K562 (cell line): ENCODE measurements around the gene IGF1R. TPM values are rescaled to one million over a fixed set of nuclear protein-coding genes. Genes with fewer than 3 reads are reported as not detected.

Experiments used
- ATAC-seq: fragments of 200-7000 bp; cut with Tn5 transposase; 3 replicates; pipeline ENCODE4 v1.9.1; 2020; ENCODE audit warnings: moderate library complexity
- BruUV-seq: library from RNA; stranded (reverse); fragments of 400-500 nt; replicated peaks from 2 replicates; lab custom pipeline; 2021; lab: Mats Ljungman, UMichigan
- CTCF ChIA-PET: fragments of 300-600 bp; formaldehyde crosslinking; extraction: SDS; loops from one replicate; lab custom pipeline; 2021; ENCODE audit warnings: low intra/inter-chr PET ratio; lab: Yijun Ruan, JAX
- POLR2A ChIA-PET: fragments of 300-600, 350-650 bp; sonication (Branson Sonifier 250); formaldehyde crosslinking; extraction: SDS; loops from one replicate; lab custom pipeline; 2021; ENCODE audit warnings: antibody characterized with exemption, inconsistent platforms; lab: Yijun Ruan, JAX
- DNase-seq, 4 experiments: peaks; one replicate each; pipeline versions ENCODE4 v3.0.0 to v3.0.0-alpha.2; 2011 to 2018; ENCODE audit warnings: low spot score in 3 of 4, mixed read lengths in 3 of 4; ENCODE audit errors: extremely low read depth in 1 of 4
- FAIRE-seq: peaks from 2 replicates; lab custom pipeline; 2011; peaks lifted over from hg19 to GRCh38; lab: Jason Lieb, UNC
- H2AFZ ChIP-seq: 2 replicates; pipeline ENCODE4 v1.6.0; 2011; ENCODE audit warnings: low read depth, low read length, control low read depth, inconsistent platforms
- H3K27ac ChIP-seq: fragments of 200-600 bp; 3 replicates; pipeline ENCODE4 v1.8.0; 2011; ENCODE audit warnings: low read depth, mild to moderate bottlenecking, control low read depth, inconsistent platforms, low read length, moderate library complexity, mixed read lengths; ENCODE audit errors: extremely low read depth
- H3K27me3 ChIP-seq, 2 experiments: fragments of 300-600 bp in 1 of 2; 2 replicates in 1 of 2; 3 replicates in 1 of 2; pipeline versions ENCODE4 v1.6.0 to v1.8.0; 2011; ENCODE audit warnings: inconsistent platforms in 2 of 2, low read length in 2 of 2, mild to moderate bottlenecking in 1 of 2, mixed read lengths in 1 of 2, moderate library complexity in 1 of 2; ENCODE audit not compliant: control insufficient read depth in 2 of 2, insufficient read depth in 2 of 2
- H3K36me3 ChIP-seq: fragments of 300-600 bp; 3 replicates; pipeline ENCODE4 v1.8.0; 2011; ENCODE audit warnings: mild to moderate bottlenecking, low read length, inconsistent platforms; ENCODE audit not compliant: control insufficient read depth, insufficient read depth
- H3K4me1 ChIP-seq, 2 experiments: fragments of 200-600 bp in 1 of 2; replicated peaks in 1 of 2; 2 replicates in 1 of 2; 3 replicates in 1 of 2; pipeline versions ENCODE4 v1.5.1 to v1.8.0; 2011; ENCODE audit warnings: inconsistent platforms in 2 of 2, low read length in 2 of 2, mild to moderate bottlenecking in 1 of 2, mixed read lengths in 1 of 2, moderate library complexity in 1 of 2; ENCODE audit not compliant: control insufficient read depth in 2 of 2, insufficient read depth in 2 of 2
- H3K4me2 ChIP-seq: 2 replicates; pipeline ENCODE4 v1.6.1; 2011; ENCODE audit warnings: low read length, control low read depth, inconsistent platforms, mixed read lengths; ENCODE audit not compliant: insufficient read depth
- H3K4me3 ChIP-seq: fragments of 200-600 bp; sonication (generic), shearing (Covaris generic); 2 replicates; pipeline ENCODE4 v1.5.1; 2016; ENCODE audit warnings: control low read depth, inconsistent platforms
- H3K79me2 ChIP-seq: fragments of 200-600 bp; 3 replicates; pipeline ENCODE4 v1.8.0; 2011; ENCODE audit warnings: low read length, inconsistent platforms; ENCODE audit not compliant: control insufficient read depth, insufficient read depth
- H3K9ac ChIP-seq, 2 experiments: 2 replicates each; pipeline versions ENCODE4 v1.6.0 to v1.6.1; 2011; ENCODE audit warnings: low read depth in 2 of 2, low read length in 2 of 2, control low read depth in 1 of 2, inconsistent platforms in 1 of 2, mild to moderate bottlenecking in 1 of 2, mixed read lengths in 1 of 2; ENCODE audit not compliant: insufficient read depth in 1 of 2
- H3K9me1 ChIP-seq: one replicate; pipeline ENCODE4 v1.6.0; 2011; ENCODE audit warnings: inconsistent platforms, mild to moderate bottlenecking, low read length, moderate library complexity; ENCODE audit not compliant: control insufficient read depth, insufficient read depth
- H3K9me3 ChIP-seq: replicated peaks from 2 replicates; pipeline ENCODE4 v1.5.1; 2011; ENCODE audit warnings: low read depth, low read length, inconsistent platforms; ENCODE audit not compliant: control insufficient read depth, insufficient read depth
- H4K20me1 ChIP-seq: replicated peaks from 2 replicates; pipeline ENCODE4 v1.6.1; 2011; ENCODE audit warnings: low read length, inconsistent platforms, mixed read lengths; ENCODE audit not compliant: control insufficient read depth, insufficient read depth
- DMBX1 ChIP-seq: fragments of 250-450 bp; sonication (Bioruptor Pico); IDR thresholded peaks from 2 replicates; pipeline ENCODE4 v1.8.0; 2022; ENCODE audit warnings: inconsistent platforms, mild to moderate bottlenecking, moderate library complexity, borderline replicate concordance
- FOSL1 ChIP-seq: fragments of 200-800 bp; sonication (Bioruptor generic); conservative IDR thresholded peaks from 2 replicates; pipeline ENCODE4 v1.6.1; 2016; ENCODE audit warnings: missing genetic modification characterization, missing compliant biosample characterization
- FOXP1 ChIP-seq: sonication (generic); formaldehyde crosslinking; IDR thresholded peaks from 2 replicates; pipeline ENCODE4 v1.8.0; 2022; ENCODE audit warnings: mild to moderate bottlenecking, missing genetic modification reagents
- FUS ChIP-seq: fragments of 200-400 bp; formaldehyde crosslinking; optimal IDR thresholded peaks from 2 replicates; pipeline ENCODE3; 2017; ENCODE audit warnings: low read depth, low read length
- HMG20B ChIP-seq: fragments of 250-450 bp; sonication (Bioruptor Pico); IDR thresholded peaks from 2 replicates; pipeline ENCODE4 v1.5.0; 2021; ENCODE audit warnings: mild to moderate bottlenecking
- LARP7 ChIP-seq: fragments of 450-650 bp; IDR thresholded peaks from 2 replicates; pipeline ENCODE4 v1.6.1; 2016
- PATZ1 ChIP-seq: fragments of 250-450 bp; sonication (Bioruptor Pico); IDR thresholded peaks from 2 replicates; pipeline ENCODE4 v1.5.0; 2020; ENCODE audit warnings: mild to moderate bottlenecking, borderline replicate concordance
- RFX1 ChIP-seq: fragments of 450-650 bp; IDR thresholded peaks from 2 replicates; pipeline ENCODE4 v1.6.1; 2016; ENCODE audit warnings: mild to moderate bottlenecking, moderate library complexity
- TEAD1 ChIP-seq, 2 experiments: fragments of 450-650 bp in 1 of 2; sonication (generic) in 1 of 2; formaldehyde crosslinking; IDR thresholded peaks; 2 replicates each; pipeline versions ENCODE4 v1.4.0 to v1.8.0; 2020 to 2022; ENCODE audit warnings: mild to moderate bottlenecking in 2 of 2, missing genetic modification reagents in 1 of 2
- ZNF165 ChIP-seq: fragments of 250-450 bp; sonication (Bioruptor Pico); IDR thresholded peaks from 2 replicates; pipeline ENCODE4 v1.4.0; 2020; ENCODE audit warnings: borderline replicate concordance
- ZNF316 ChIP-seq: fragments of 450-650 bp; IDR thresholded peaks from 2 replicates; pipeline ENCODE4 v1.6.1; 2016
- WGBS: fragments of 100-300 bp; shearing (Covaris generic); methylation state at CpG from one replicate; pipeline ENCODE4 v1.1.6; 2016; ENCODE audit warnings: low coverage, mixed read lengths; ENCODE audit not compliant: insufficient coverage; ENCODE audit errors: missing lambda C conversion rate; 5-methylcytosine and 5-hydroxymethylcytosine counted together
- in situ Hi-C: fragments of 300-500 bp; cut with MboI; formaldehyde crosslinking; loops from 4 replicates; pipeline ENCODE4 v1.15.0; 2018; ENCODE audit warnings: inconsistent platforms, mixed read lengths
- intact Hi-C: fragments of 100-400 bp; cut with micrococcal nuclease; formaldehyde crosslinking; loops from 2 replicates; pipeline ENCODE4 v1.14.2; 2022
- polyA plus RNA-seq, 8 experiments: library from polyadenylated mRNA; depleted of rRNA in 4 of 8; stranded (reverse) in 5 of 8; unstranded in 3 of 8; fragments of >200 nt; fragmentation: Nextera tagmentation in 2 of 8; fragmentation: Illumina TruSeq in 1 of 8; extraction: Ambion mirVana in 2 of 8; extraction: Trizol in 1 of 8; gene quantifications; 2 replicates each; pipeline versions ENCODE4 v1.2.1 to v1.2.3, GENCODE V29; 2011 to 2014; ENCODE audit warnings: inconsistent platforms in 1 of 8, missing spikeins in 1 of 8
- total RNA-seq, 7 experiments: library from RNA; depleted of rRNA in 6 of 7; stranded (reverse); fragments of >200 nt in 6 of 7; fragmentation: Illumina TruSeq in 2 of 7; extraction: Trizol in 2 of 7; gene quantifications; 2 replicates each; pipeline versions ENCODE4 v1.2.1 to v1.2.3, GENCODE V29; 2011 to 2021; ENCODE audit warnings: low replicate concordance in 1 of 7
- TF ChIP-seq, protein P1 (sequence below): fragments of 450-650 bp; IDR thresholded peaks from one replicate; pipeline ENCODE4 v1.6.1; 2018; ENCODE audit warnings: mild to moderate bottlenecking, moderate library complexity; ENCODE audit not compliant: partially characterized antibody

IGF1R gene
- total and polyA plus RNA-seq, 9 of the 15 experiments (the other 6 are each of a cell fraction or from before 2014, with no cell fraction given), result 0.35 to 8.0 (median 1.6) TPM

GRCh38 chr15:98916826-98917225 is 268.5 kb downstream of the IGF1R start:
- no peaks in the 10 kb centered on the region for H3K9me1 ChIP-seq
- no peak overlapping the region for H3K27ac ChIP-seq
- no peak for FAIRE-seq
- peaks cover 0 to 16% of the 10 kb centered on the region in 2 experiments; a peak in 1 of 5 replicates for H3K27me3 ChIP-seq
- TF ChIP-seq DMBX1 (CRISPR knock-in tag), result no peak
- TF ChIP-seq FUS, result no peak
- TF ChIP-seq FOSL1 (tag), result no peak
- no peak for TF ChIP-seq FOXP1 (CRISPR knock-in tag)
- no peak for TF ChIP-seq LARP7
- no peak for TF ChIP-seq HMG20B (CRISPR knock-in tag)
- TF ChIP-seq ZNF165 (CRISPR knock-in tag), result no peak
- no peak for TF ChIP-seq ZNF316
- TF ChIP-seq PATZ1, result no peak
- no peak for TF ChIP-seq TEAD1 (CRISPR knock-in tag; IDR thresholded peaks at IDR 0.05)
- TF ChIP-seq RFX1, result no peak
- TF ChIP-seq, protein P1, sequence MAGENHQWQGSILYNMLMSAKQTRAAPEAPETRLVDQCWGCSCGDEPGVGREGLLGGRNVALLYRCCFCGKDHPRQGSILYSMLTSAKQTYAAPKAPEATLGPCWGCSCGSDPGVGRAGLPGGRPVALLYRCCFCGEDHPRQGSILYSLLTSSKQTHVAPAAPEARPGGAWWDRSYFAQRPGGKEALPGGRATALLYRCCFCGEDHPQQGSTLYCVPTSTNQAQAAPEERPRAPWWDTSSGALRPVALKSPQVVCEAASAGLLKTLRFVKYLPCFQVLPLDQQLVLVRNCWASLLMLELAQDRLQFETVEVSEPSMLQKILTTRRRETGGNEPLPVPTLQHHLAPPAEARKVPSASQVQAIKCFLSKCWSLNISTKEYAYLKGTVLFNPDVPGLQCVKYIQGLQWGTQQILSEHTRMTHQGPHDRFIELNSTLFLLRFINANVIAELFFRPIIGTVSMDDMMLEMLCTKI, result no peak
- TF ChIP-seq, all 486 proteins: peak for 0
- no peaks in the 10 kb centered on the region for H4K20me1 ChIP-seq
- no peak overlapping the region for H2AFZ ChIP-seq
- intact Hi-C loops, result no loop called here
- no peak overlapping the region for H3K4me2 ChIP-seq
- H3K4me3 ChIP-seq, result no peak overlapping the region
- POLR2A ChIA-PET, result no interaction called here
- no peaks in the 10 kb centered on the region for H3K9me3 ChIP-seq
- no peaks in the 10 kb centered on the region for H3K79me2 ChIP-seq
- H3K4me1 ChIP-seq, result peaks cover 0 to 4% of the 10 kb centered on the region in 2 experiments; a peak in 1 of 5 replicates
- CTCF ChIA-PET, result no interaction called here
- H3K9ac ChIP-seq, result no peak overlapping the region
- DNase-seq, result no peak
- ATAC-seq, result no peak
- no TSS peak for BruUV-seq
- in situ Hi-C loops, result no loop called here
- WGBS, result 65% methylated on average over 7 of the region's 8 CpGs
- no peaks in the 10 kb centered on the region for H3K36me3 ChIP-seq
